Activated naive CD4-positive, alpha-beta T cell treated with Interleukin-2 at 50 U/mL for 16 hours (primary cell): Measurements from ENCODE around the gene SYCP2L.
"Not testable (repeated sequence)": the region's sequence is repeated elsewhere in the genome, so short reads cannot be mapped to it uniquely, and the experiment has no call there.

Source experiments
- DNase-seq: peaks from one replicate; pipeline ENCODE4 v3.0.0-alpha.2; 2020

Gene SYCP2L

GRCh38 chr6:10882253-10882630 is 4.6 kb upstream of the SYCP2L start:
- DNase-seq, result not testable (repeated sequence)

GRCh38 chr6:10882657-10883171 is 4.1 kb upstream of the SYCP2L start:
- DNase-seq, result no peak

- no peak for DNase-seq
These were observed 3.3 kb upstream of the SYCP2L start for GRCh38 chr6:10883312-10884244.

- DNase-seq, result no peak
These were observed 2.4 kb upstream of the SYCP2L start for GRCh38 chr6:10884245-10884972.

- not testable (repeated sequence) for DNase-seq
These were observed 524 bp upstream of the SYCP2L start for GRCh38 chr6:10886365-10886690.

GRCh38 chr6:10890151-10890550 is 3.3 kb downstream of the SYCP2L start:
- DNase-seq, result no peak

- no peak for DNase-seq
These were observed 5.1 kb downstream of the SYCP2L start for GRCh38 chr6:10891960-10892359.

GRCh38 chr6:10894958-10895357 is 8.1 kb downstream of the SYCP2L start:
- DNase-seq, result no peak

- no peak for DNase-seq
These were observed 9.8 kb downstream of the SYCP2L start for GRCh38 chr6:10896691-10897090.

- DNase-seq, result no peak
These were observed 14.9 kb downstream of the SYCP2L start for GRCh38 chr6:10901770-10902169.

GRCh38 chr6:10904015-10904414 is 17.2 kb downstream of the SYCP2L start:
- DNase-seq, result no peak

GRCh38 chr6:10908228-10908627 is 21.4 kb downstream of the SYCP2L start:
- no peak for DNase-seq

GRCh38 chr6:10919520-10919919 is 32.7 kb downstream of the SYCP2L start:
- DNase-seq, result not testable (repeated sequence)

- no peak for DNase-seq
These were observed 46.3 kb downstream of the SYCP2L start for GRCh38 chr6:10933126-10933525.

- no peak for DNase-seq
These were observed 53.0 kb downstream of the SYCP2L start for GRCh38 chr6:10939840-10940239.

GRCh38 chr6:10945845-10946244 is 59.0 kb downstream of the SYCP2L start:
- no peak for DNase-seq

GRCh38 chr6:10947966-10948365 is 61.1 kb downstream of the SYCP2L start:
- DNase-seq, result no peak

- no peak for DNase-seq
These were observed 63.0 kb downstream of the SYCP2L start for GRCh38 chr6:10949579-10950490.

- no peak for DNase-seq
These were observed 64.9 kb downstream of the SYCP2L start for GRCh38 chr6:10951675-10952282.

GRCh38 chr6:10954590-10955010 is 67.7 kb downstream of the SYCP2L start:
- peak; percentile 69 for DNase-seq

- no peak for DNase-seq
These were observed 69.9 kb downstream of the SYCP2L start for GRCh38 chr6:10956776-10957175.

- DNase-seq, result no peak
These were observed 70.6 kb downstream of the SYCP2L start for GRCh38 chr6:10957414-10957886.
